ENCODE data around the gene PMP22. TPM values are rescaled to one million over a fixed set of nuclear protein-coding genes. Genes with fewer than 3 reads are reported as not detected.

Gene PMP22
- total and polyA plus RNA-seq, 2 of the 13 experiments (the other 11 are each of a cell fraction or from before 2014, with no cell fraction given), result 5.7 to 6.2 TPM

DNA sequence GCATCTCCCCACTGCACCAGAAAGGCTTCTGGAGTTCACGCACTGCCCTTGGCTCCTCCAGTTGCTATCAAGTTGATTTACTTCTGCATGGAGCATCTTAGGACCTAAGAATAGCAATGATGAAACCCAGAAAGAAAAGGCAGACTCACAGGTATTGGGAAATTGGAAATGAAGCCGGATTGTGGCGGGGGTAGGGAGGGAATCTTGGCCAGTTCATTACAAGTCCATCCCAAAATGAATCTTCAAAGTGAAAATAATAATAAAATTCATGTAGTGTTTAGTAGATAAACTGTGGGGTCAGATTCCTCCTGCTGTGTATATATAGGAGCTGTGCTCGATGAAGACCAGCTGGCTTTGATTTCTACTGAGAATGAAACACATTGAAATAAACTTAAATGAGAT is 42.6 kb upstream of the PMP22 start:
- H3K79me2 ChIP-seq (ENCODE audit: insufficient read depth, low read length), result no peaks in the 10 kb centered on the region
- no peak for FAIRE-seq

More for the DNA sequence above, 42.6 kb upstream of the PMP22 start:
- Histone ChIP-seq H4K20me1 (ENCODE audit: insufficient read depth, low read length) (no peaks in the 10 kb centered on the region), H3K36me3 (replicated peaks in 1 of 2; ENCODE audit: control insufficient read depth in 1 of 2, insufficient read depth in 2 of 2, low read length in 2 of 2) (no peaks in the 10 kb centered on the region), H3K4me1 (ENCODE audit: insufficient read depth, low read length) (no peaks in the 10 kb centered on the region), H3K9ac (ENCODE audit: insufficient read depth, low read depth, low read length) (no peak overlapping the region), H2AFZ (ENCODE audit: low read length) (no peak overlapping the region), H3K4me2 (ENCODE audit: low read depth, low read length) (no peak overlapping the region), H3K27me3 (ENCODE audit: control insufficient read depth in 1 of 2, insufficient read depth in 2 of 2, low read length in 2 of 2) (peaks cover 0 to 10% of the 10 kb centered on the region in 2 experiments; a peak in 2 of 5 replicates), H3K27ac (ENCODE audit: extremely low read length, insufficient read depth, low read length) (no peak overlapping the region), H3K9me3 (ENCODE audit: low read length) (no peaks in the 10 kb centered on the region), H3K4me3 (replicated peaks in 1 of 3; ENCODE audit: insufficient read depth in 1 of 3, low read depth in 2 of 3, low read length in 3 of 3) (no peak overlapping the region)
- TF ChIP-seq MTA1 (CRISPR knock-in tag; IDR thresholded peaks at IDR 0.05; ENCODE audit: borderline replicate concordance), result no peak
- TF ChIP-seq TARDBP (CRISPR knock-in tag; IDR thresholded peaks at IDR 0.05), result no peak
- TF ChIP-seq NFE2 (CRISPR knock-in tag; IDR thresholded peaks at IDR 0.05), result no peak
- no peak for TF ChIP-seq IRF9 (CRISPR knock-in tag; IDR thresholded peaks at IDR 0.05; ENCODE audit: borderline replicate concordance)
- no peak for TF ChIP-seq ZNF17 (CRISPR knock-in tag; IDR thresholded peaks at IDR 0.05)
- TF ChIP-seq PAF1 (CRISPR knock-in tag; IDR thresholded peaks at IDR 0.05), result no peak
- no peak for TF ChIP-seq ZNF576 (CRISPR knock-in tag; IDR thresholded peaks at IDR 0.05)
- TF ChIP-seq E2F2 (CRISPR knock-in tag; IDR thresholded peaks at IDR 0.05; ENCODE audit: borderline replicate concordance), result no peak
- TF ChIP-seq, protein P1, sequence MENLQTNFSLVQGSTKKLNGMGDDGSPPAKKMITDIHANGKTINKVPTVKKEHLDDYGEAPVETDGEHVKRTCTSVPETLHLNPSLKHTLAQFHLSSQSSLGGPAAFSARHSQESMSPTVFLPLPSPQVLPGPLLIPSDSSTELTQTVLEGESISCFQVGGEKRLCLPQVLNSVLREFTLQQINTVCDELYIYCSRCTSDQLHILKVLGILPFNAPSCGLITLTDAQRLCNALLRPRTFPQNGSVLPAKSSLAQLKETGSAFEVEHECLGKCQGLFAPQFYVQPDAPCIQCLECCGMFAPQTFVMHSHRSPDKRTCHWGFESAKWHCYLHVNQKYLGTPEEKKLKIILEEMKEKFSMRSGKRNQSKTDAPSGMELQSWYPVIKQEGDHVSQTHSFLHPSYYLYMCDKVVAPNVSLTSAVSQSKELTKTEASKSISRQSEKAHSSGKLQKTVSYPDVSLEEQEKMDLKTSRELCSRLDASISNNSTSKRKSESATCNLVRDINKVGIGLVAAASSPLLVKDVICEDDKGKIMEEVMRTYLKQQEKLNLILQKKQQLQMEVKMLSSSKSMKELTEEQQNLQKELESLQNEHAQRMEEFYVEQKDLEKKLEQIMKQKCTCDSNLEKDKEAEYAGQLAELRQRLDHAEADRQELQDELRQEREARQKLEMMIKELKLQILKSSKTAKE (CRISPR knock-in tag; IDR thresholded peaks at IDR 0.05; ENCODE audit: borderline replicate concordance), result no peak
- TF ChIP-seq ISX (CRISPR knock-in tag; conservative IDR thresholded peaks at IDR 0.05), result no peak
- 39% methylated on average over 4 of the region's 4 CpGs for WGBS (ENCODE audit: low lambda C conversion rate)
- POLR2A ChIA-PET, result no interaction called here
- no TSS peak for BruUV-seq (replicated peaks)
- CTCF ChIA-PET (ENCODE audit: low intra/inter-chr PET ratio, low total read pairs), result no interaction called here
- ATAC-seq (no peak), DNase-seq (ENCODE audit: low spot score) (no peak)
- in situ Hi-C loops (cut with HindIII; ENCODE audit: extremely low pct_ligation_motif_present, low pct_unique_long_range_greater_than_20kb) (no loop called here), intact Hi-C loops (cut with micrococcal nuclease; ENCODE audit: unreplicated experiment) (no loop called here)

Measured in HepG2 (cell line).